GM12874 (cell line): ENCODE measurements around the gene PPP1R7.

Experiments
- TF ChIP-seq, protein P1 (sequence below): IDR thresholded peaks from 2 replicates; pipeline ENCODE4 v1.5.1; 2011; ENCODE audit warnings: low read depth, mild to moderate bottlenecking, control low read depth, low read length, moderate library complexity; ENCODE audit not compliant: insufficient read depth

The PPP1R7 gene

DNA sequence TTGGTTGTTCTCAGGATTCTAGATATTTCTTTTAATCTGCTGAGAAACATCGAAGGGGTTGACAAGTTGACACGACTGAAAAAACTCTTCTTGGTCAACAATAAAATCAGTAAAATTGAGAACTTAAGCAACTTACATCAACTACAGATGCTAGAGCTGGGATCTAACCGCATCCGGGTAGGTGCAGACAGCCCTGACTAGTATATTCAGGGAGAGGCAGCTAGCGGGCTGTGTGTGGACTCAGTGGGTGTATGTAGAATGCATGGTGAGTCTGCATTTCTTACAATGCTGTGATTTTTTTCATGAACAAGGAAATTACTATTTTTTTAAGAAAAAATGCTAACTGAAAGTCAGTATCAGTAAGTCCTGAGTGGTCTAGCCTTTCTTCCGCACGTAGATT is 10.1 kb downstream of the PPP1R7 start:
- TF ChIP-seq, protein P1, sequence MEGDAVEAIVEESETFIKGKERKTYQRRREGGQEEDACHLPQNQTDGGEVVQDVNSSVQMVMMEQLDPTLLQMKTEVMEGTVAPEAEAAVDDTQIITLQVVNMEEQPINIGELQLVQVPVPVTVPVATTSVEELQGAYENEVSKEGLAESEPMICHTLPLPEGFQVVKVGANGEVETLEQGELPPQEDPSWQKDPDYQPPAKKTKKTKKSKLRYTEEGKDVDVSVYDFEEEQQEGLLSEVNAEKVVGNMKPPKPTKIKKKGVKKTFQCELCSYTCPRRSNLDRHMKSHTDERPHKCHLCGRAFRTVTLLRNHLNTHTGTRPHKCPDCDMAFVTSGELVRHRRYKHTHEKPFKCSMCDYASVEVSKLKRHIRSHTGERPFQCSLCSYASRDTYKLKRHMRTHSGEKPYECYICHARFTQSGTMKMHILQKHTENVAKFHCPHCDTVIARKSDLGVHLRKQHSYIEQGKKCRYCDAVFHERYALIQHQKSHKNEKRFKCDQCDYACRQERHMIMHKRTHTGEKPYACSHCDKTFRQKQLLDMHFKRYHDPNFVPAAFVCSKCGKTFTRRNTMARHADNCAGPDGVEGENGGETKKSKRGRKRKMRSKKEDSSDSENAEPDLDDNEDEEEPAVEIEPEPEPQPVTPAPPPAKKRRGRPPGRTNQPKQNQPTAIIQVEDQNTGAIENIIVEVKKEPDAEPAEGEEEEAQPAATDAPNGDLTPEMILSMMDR: no peak

- TF ChIP-seq, protein P1: no peak
Measured at GRCh38 chr2:241161646-241162281, 11.5 kb downstream of the PPP1R7 start.

DNA sequence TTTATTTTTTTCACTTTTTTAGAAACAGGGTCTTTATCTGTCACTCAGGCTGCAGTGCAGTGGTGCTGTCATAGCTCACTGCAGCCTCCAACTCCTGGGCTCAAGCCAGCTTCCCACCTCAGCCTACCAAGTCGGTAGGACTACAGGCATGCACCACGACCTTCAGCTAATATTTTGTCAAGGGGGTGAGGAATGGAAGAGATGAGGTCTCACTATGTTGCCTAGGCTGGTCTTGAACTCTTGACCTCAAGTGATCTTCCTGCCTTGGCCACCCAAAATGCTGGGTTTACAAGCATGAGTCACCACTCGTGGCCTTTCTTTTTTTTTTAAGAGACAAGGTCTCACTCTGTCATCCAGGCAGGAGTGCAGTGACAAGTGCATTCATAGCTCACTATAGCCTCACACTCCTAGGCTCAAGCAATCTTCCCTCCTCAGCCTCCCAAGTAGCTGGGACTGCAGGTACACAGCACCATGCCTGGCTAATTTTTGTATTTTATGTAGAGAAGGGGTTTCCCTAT is 13.4 kb downstream of the PPP1R7 start:
- TF ChIP-seq, protein P1: no peak

- TF ChIP-seq, protein P1: no peak
Measured at GRCh38 chr2:241168366-241168765, 18.1 kb downstream of the PPP1R7 start.

DNA sequence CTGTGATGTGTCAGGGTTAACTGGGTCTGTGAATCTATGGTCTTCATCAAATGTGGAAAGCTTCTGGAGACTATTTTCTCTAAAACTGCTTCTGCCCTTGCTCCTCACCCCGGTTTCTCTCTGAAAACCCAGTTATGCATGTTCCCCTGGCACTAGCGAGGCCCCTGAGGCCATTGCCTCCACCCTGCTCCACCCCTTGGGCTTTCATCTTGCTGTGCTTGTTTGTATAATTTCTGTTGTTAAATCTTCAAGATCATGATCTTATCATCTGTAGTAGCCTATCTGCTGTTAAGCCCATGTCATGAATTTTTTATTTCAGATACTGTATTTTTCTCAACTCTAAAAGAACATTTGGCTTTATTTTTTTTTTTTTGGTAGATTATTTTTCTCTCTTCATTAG is 23.3 kb downstream of the PPP1R7 start:
- TF ChIP-seq, protein P1: no peak

- TF ChIP-seq, protein P1: no peak
Measured at GRCh38 chr2:241177526-241178334, 27.5 kb downstream of the PPP1R7 start.

- TF ChIP-seq, protein P1: no peak
Measured at GRCh38 chr2:241178961-241179360, 28.7 kb downstream of the PPP1R7 start.
